ENCODE data around the gene BTBD10. TPM values are rescaled to one million over a fixed set of nuclear protein-coding genes. Genes with fewer than 3 reads are reported as not detected.
A peak's percentile ranks its signal among the peaks of the same experiment; 100 is the strongest.
"Not testable (repeated sequence)": the region's sequence is repeated elsewhere in the genome, so short reads cannot be mapped to it uniquely, and the experiment has no call there.

BTBD10 gene
- total RNA-seq, 2 donors from 2014 or later = 19.4 to 30.8 TPM

GRCh38 chr11:13398335-13398734 is 64.7 kb downstream of the BTBD10 start:
- Mint-ChIP-seq H3K9me3 (peaks cover 6 to 17% of the 10 kb centered on the region in 2 donors), H3K36me3 (peaks cover 19 to 23% of the 10 kb centered on the region in 2 donors)
- not testable (repeated sequence) for ATAC-seq

GRCh38 chr11:13391217-13391616 is 71.8 kb downstream of the BTBD10 start:
- Mint-ChIP-seq H3K9me3 (peaks cover 0 to under 1% of the 10 kb centered on the region in 2 donors), H3K27ac (no peak overlapping the region), H3K36me3 (no peaks in the 10 kb centered on the region)
- DNase-seq (ENCODE audit: low spot score in 2 of 2) (no peak), ATAC-seq (no peak)

More at GRCh38 chr11:13398335-13398734, 64.7 kb downstream of the BTBD10 start:
- DNase-seq (ENCODE audit: low spot score in 2 of 2); H3K27ac Mint-ChIP-seq: not testable (repeated sequence)

DNA sequence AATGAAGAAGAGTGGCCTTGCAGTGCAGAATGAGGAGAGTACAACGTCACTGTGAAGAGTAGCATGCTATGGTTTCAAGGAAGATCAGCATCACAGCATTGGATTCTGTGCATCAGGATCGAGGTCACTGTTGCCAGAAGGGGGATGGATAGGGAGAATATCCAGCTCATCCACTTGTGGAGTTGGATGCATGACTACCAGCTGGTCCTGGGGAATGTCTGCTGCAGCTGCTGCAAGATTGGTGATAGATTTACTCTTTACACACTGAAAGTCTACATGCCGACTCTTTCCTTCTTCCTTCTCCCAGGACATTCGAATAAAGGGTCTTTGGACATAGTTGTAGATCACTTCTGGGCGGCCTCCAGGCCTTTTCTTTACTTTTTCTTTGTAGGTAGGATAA is 74.3 kb downstream of the BTBD10 start:
- Mint-ChIP-seq H3K9me3 (no peaks in the 10 kb centered on the region), H3K27ac (peak overlapping the region in 1 of 2 donors; percentile 11), H3K36me3 (no peaks in the 10 kb centered on the region)
- ATAC-seq (no peak), DNase-seq (ENCODE audit: low spot score in 2 of 2) (no peak)

- H3K9me3 Mint-ChIP-seq = no peaks in the 10 kb centered on the region
- H3K36me3 Mint-ChIP-seq = no peaks in the 10 kb centered on the region
- no peak for DNase-seq (ENCODE audit: low spot score in 2 of 2)
- no peak overlapping the region for H3K27ac Mint-ChIP-seq
- no peak for ATAC-seq
Measured at GRCh38 chr11:13386567-13386966, 76.5 kb downstream of the BTBD10 start.

- peak; percentile 20 to 24 for ATAC-seq
- no peak overlapping the region for H3K27ac Mint-ChIP-seq
- DNase-seq (ENCODE audit: low spot score in 2 of 2) = peak in 1 of 2 donors; percentile 21
- no peaks in the 10 kb centered on the region for H3K9me3 Mint-ChIP-seq
- H3K36me3 Mint-ChIP-seq = no peaks in the 10 kb centered on the region
Measured at GRCh38 chr11:13384908-13385640, 77.9 kb downstream of the BTBD10 start.

- peaks cover 0 to 6% of the 10 kb centered on the region in 2 donors for H3K36me3 Mint-ChIP-seq
- ATAC-seq = no peak
- peak overlapping the region in 1 of 2 donors; percentile 20 for H3K27ac Mint-ChIP-seq
- DNase-seq (ENCODE audit: low spot score in 2 of 2) = no peak
- H3K9me3 Mint-ChIP-seq = no peaks in the 10 kb centered on the region
Measured at GRCh38 chr11:13382751-13383150, 80.3 kb downstream of the BTBD10 start.

GRCh38 chr11:13380731-13381130 is 82.3 kb downstream of the BTBD10 start:
- no peak for ATAC-seq
- no peaks in the 10 kb centered on the region for H3K9me3 Mint-ChIP-seq
- DNase-seq (ENCODE audit: low spot score in 2 of 2) = no peak
- peaks cover 0 to 6% of the 10 kb centered on the region in 2 donors for H3K36me3 Mint-ChIP-seq
- H3K27ac Mint-ChIP-seq = no peak overlapping the region

DNA sequence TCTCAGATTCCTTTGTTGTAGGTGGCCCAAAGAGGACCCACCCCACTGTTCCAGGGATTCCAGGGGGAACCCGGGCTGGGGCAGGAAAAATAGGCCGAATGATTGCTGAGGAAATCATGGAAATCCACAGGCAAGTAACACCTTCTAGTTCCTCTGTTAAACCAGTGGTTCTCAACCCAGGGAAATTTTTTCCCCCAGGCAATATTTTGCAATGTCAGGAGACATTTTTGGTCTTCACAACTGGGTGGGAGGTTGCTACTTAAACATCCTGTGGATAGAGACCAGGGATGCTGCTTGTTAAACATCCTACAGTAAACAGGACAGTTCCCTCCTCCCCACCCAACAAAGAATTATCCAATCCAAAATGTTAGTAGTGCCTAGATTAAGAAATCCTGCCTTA is 84.7 kb downstream of the BTBD10 start:
- H3K27ac Mint-ChIP-seq = peak overlapping the region in 1 of 2 donors; percentile 24
- peaks cover 0 to 6% of the 10 kb centered on the region in 2 donors for H3K36me3 Mint-ChIP-seq
- ATAC-seq (no peak), DNase-seq (ENCODE audit: low spot score in 2 of 2) (no peak)
- no peaks in the 10 kb centered on the region for H3K9me3 Mint-ChIP-seq

- Mint-ChIP-seq H3K27ac (peak overlapping the region; percentile 23 to 38), H3K9me3 (no peaks in the 10 kb centered on the region), H3K36me3 (peaks cover 0 to 6% of the 10 kb centered on the region in 2 donors)
- DNase-seq (ENCODE audit: low spot score in 2 of 2) = no peak
- ATAC-seq = peak in 1 of 2 donors; percentile 14
Measured at GRCh38 chr11:13376838-13377237, 86.2 kb downstream of the BTBD10 start.

- Mint-ChIP-seq H3K27ac (peak overlapping the region in 1 of 2 donors; percentile 23), H3K36me3 (peaks cover 0 to 6% of the 10 kb centered on the region in 2 donors), H3K9me3 (no peaks in the 10 kb centered on the region)
- no peak for DNase-seq (ENCODE audit: low spot score in 2 of 2)
- ATAC-seq = peak in 1 of 2 donors; percentile 14
Measured at GRCh38 chr11:13376402-13376801, 86.6 kb downstream of the BTBD10 start.

DNA sequence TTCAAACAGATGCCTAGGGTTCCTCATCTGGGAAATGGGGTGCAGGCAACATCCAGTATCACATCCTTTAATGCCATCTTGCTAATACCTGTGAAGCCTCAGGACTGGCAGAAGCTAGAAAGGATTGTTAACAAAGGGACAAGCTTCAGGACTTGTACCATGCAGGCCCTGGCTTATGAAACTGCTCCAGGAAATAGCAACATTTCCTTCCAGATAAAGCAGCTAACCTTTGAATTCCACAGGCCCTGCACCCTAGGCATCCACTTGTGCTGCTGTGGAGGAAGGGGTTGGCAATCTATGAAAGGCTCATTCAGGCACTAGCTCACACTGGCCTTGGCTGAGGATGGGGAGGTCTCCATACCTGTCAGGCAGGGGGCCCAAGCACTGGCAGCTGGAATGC is 87.2 kb downstream of the BTBD10 start:
- Mint-ChIP-seq H3K36me3 (peaks cover 0 to 6% of the 10 kb centered on the region in 2 donors), H3K27ac (no peak overlapping the region), H3K9me3 (no peaks in the 10 kb centered on the region)
- no peak for DNase-seq (ENCODE audit: low spot score in 2 of 2)
- no peak for ATAC-seq

DNA sequence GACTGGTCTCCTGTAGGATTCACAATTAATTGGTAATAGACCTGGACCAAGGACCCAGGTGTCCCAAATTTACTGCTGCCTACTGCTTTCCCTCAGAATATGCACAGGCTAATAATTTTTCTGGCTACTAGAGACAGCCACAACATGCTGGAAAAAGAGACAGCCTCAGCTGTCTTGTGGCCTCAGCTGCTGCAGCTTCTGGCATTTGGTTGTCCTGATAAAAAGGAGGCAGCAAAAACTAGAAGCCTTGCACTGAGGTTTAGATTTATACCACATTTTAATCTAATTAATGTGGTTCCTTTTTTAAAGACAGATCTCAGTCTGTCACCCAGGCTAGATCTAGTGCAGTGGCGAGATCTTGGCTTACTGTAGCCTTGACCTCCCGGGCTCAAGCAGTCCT is 89.8 kb downstream of the BTBD10 start:
- Mint-ChIP-seq H3K27ac (no peak overlapping the region), H3K36me3 (no peaks in the 10 kb centered on the region), H3K9me3 (no peaks in the 10 kb centered on the region)
- no peak for ATAC-seq
- DNase-seq (ENCODE audit: low spot score in 2 of 2) = no peak

DNA sequence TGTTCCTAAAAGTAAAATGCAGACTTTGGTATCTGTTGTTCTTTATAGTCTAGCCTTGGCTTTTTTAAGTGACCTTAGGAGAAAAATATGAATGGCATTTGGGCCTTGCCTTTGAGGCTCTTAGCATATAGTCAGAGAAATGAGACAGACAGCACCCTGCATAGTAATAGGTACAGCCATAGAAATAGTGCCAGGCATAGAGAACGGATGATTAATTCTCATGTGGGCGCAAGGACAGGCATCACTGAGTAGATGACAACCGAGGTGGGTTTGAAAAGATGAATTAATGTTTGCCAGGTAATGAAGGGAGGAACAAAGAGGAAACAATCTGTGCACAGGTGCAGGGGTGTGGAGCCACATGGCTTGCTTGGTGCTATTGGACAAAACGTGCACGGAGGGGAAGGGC is 95.0 kb downstream of the BTBD10 start:
- ATAC-seq = no peak
- Mint-ChIP-seq H3K27ac (peak overlapping the region in 1 of 2 donors; percentile 69), H3K9me3 (no peaks in the 10 kb centered on the region), H3K36me3 (no peaks in the 10 kb centered on the region)
- no peak for DNase-seq (ENCODE audit: low spot score in 2 of 2)

- H3K36me3 Mint-ChIP-seq = no peaks in the 10 kb centered on the region
- no peaks in the 10 kb centered on the region for H3K9me3 Mint-ChIP-seq
- no peak for DNase-seq (ENCODE audit: low spot score in 2 of 2)
- no peak for ATAC-seq
- no peak overlapping the region for H3K27ac Mint-ChIP-seq
Measured at GRCh38 chr11:13367115-13367514, 95.9 kb downstream of the BTBD10 start.

DNA sequence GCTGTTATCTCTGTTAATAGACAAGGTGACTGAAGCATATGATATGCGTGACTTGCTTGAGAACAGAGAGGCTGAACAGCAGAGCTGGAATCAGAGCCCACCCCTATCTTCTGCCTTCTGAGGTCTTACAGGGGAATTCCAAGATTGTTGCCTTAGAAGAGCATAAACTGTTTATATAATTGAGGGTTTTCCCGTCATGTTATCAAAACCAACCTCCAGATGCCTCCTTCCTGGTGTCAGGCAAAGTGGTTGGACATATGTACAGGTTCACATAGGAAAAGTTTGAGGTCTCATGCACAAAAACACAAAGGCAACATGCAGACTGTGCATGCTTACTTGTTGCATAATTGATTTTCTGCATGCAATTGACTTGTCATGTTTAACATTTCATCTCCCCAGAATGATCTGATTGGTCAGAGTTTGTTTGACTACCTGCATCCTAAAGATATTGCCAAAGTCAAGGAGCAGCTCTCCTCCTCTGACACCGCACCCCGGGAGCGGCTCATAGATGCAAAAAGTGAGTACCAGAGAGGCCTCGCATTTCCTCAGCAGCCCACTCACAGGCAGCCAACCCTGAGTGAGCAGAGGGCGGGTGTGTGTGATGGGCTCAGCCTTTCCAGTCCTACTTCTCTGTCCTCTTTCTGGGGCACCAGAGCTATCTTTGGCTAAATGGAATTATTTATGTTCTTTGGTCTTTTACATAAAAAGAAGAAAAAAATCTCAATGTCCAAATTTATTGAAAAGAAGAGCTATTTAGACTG is 96.6 kb downstream of the BTBD10 start:
- ATAC-seq (no peak), DNase-seq (ENCODE audit: low spot score in 2 of 2) (no peak)
- Mint-ChIP-seq H3K36me3 (no peaks in the 10 kb centered on the region), H3K27ac (no peak overlapping the region), H3K9me3 (no peaks in the 10 kb centered on the region)

GRCh38 chr11:13364388-13364787 is 98.6 kb downstream of the BTBD10 start:
- DNase-seq (ENCODE audit: low spot score in 2 of 2) (no peak), ATAC-seq (no peak)
- Mint-ChIP-seq H3K9me3 (no peaks in the 10 kb centered on the region), H3K27ac (peak overlapping the region in 1 of 2 donors; percentile 12), H3K36me3 (no peaks in the 10 kb centered on the region)

DNA sequence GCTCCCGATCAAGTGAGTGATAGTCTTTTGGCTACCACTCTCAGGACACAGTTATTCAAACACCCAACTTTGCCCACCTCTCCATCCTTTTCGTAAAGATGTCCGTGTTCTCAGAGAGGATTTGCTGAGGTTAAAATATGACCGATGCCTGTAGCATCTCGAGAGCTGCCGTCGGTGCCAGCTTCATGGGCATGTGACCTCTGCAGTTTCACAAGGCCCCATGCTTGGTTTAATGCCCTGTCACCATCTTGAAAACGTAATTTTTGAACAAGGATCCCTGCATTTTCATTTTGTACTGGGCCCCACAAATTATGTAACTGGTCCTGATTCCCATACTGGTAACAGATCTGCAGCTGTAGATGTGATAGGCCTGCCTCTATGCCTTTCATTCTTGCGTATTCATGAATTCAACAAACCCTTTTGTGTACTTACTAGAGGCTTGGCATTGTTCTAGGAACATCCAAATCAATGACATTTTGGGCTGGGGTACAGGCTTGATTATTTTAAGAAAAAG is 100.4 kb downstream of the BTBD10 start:
- DNase-seq (ENCODE audit: low spot score in 2 of 2) = no peak
- H3K36me3 Mint-ChIP-seq = no peaks in the 10 kb centered on the region
- no peak for ATAC-seq
- H3K9me3 Mint-ChIP-seq = no peaks in the 10 kb centered on the region
- H3K27ac Mint-ChIP-seq = no peak overlapping the region
